ENCODE measurements around the gene TM4SF5.
"Not testable (repeated sequence)": the region's sequence is repeated elsewhere in the genome, so short reads cannot be mapped to it uniquely, and the experiment has no call there.

The TM4SF5 gene

GRCh38 chr17:4789951-4790704 lies 18.4 kb downstream of the TM4SF5 start:
- DNase-seq (ENCODE audit: low read depth), result peak; percentile 72

DNA sequence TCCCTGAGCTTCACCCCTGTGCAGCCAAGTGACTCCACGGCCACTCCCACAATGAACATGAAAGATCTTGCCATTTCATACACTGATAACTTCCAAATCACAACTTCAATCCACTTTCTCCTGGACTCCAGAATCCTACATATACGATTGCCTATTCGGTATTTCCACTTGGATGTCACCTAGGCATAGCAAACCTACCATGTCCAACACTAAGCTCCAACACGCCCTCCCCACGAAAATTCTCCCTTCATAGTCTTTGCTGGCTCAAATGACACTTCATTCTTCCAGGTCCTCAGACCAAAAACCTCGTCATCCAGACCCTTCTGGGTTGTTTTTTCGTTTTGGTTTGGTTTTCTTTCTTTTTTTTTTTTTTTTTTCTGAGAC lies 19.0 kb downstream of the TM4SF5 start:
- no peak for DNase-seq (ENCODE audit: low read depth)

GRCh38 chr17:4795168-4795567 lies 23.5 kb downstream of the TM4SF5 start:
- no peak for DNase-seq (ENCODE audit: low read depth)

DNA sequence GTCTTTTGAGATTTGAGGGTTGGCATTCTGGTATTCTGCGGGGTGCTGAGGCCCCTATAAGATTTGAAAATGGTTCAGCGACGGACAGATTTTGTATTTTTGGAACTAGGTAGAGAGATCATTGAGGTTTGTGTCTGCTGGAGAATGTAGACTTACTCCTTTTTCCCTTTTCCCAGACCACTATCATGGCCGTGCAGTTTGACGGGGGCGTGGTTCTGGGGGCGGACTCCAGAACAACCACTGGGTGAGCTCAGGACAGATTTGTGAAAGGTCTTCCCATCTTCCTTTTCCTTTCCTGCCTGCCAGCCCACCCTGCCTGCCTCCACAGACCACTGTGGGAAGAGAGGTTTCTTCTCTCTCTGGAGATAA lies 24.9 kb downstream of the TM4SF5 start:
- DNase-seq (ENCODE audit: low read depth), result no peak

DNA sequence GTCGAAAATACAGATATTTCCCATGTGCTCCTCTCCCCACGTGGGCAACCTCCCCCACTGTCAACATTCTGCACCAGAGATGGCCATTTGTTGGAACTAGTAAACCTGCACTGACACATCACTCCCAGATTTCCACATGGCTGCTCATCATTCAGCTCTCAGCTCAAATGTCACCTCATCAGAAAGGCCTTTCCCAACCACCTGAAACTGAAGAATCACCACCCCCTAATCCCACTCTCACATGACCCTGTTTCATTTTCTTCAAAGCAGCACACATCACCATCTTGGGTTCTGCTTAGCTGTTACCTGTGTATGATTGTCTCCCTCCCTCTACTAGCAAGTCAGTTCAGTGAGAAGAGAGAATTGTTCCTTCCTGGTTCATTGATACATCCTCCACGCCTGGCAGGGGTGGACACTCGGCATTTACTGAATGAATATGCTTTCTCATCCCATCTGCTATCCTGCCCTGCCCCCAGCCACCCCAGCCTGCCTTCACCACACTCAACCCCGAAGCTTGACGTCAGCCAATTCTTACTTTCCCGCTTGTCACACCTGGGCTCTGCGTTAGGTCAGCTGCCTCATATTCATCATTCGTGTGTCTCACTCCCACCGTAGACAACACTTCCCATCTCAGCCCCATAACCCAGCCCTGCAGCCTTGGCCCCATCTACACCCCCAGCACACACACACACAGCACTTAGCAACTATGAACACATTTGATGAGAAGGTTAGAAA lies 28.9 kb downstream of the TM4SF5 start:
- DNase-seq (ENCODE audit: low read depth), result no peak

- no peak for DNase-seq (ENCODE audit: low read depth)
These were observed 30.5 kb downstream of the TM4SF5 start, which contains the start of gene C17orf114 for GRCh38 chr17:4802228-4802627. C17orf114 (minus strand) TSS chr17:4802328.

DNA sequence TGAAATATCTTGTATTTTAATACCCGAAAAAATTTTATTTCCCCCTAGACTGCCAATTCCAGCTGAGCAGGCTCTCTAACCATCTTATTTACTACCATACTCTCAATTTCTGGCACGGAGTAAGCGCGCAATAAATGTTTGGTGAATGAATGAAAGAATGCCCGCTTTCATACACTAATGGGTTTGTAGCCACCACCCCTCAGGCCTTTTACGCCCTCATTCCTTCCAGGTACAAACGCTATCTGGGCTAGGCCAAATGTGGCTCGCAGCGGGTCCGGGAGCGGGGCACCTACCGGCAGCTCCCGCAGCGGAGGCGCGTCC lies 34.7 kb downstream of the TM4SF5 start:
- DNase-seq (ENCODE audit: low read depth), result no peak

GRCh38 chr17:4806777-4807604 lies 35.3 kb downstream of the TM4SF5 start, which contains the start of gene PLD2:
PLD2 (plus strand) TSS chr17:4807152; CDS start chr17:4807773, 621 bp downstream.
- DNase-seq (ENCODE audit: low read depth), result peak; percentile 80

DNA sequence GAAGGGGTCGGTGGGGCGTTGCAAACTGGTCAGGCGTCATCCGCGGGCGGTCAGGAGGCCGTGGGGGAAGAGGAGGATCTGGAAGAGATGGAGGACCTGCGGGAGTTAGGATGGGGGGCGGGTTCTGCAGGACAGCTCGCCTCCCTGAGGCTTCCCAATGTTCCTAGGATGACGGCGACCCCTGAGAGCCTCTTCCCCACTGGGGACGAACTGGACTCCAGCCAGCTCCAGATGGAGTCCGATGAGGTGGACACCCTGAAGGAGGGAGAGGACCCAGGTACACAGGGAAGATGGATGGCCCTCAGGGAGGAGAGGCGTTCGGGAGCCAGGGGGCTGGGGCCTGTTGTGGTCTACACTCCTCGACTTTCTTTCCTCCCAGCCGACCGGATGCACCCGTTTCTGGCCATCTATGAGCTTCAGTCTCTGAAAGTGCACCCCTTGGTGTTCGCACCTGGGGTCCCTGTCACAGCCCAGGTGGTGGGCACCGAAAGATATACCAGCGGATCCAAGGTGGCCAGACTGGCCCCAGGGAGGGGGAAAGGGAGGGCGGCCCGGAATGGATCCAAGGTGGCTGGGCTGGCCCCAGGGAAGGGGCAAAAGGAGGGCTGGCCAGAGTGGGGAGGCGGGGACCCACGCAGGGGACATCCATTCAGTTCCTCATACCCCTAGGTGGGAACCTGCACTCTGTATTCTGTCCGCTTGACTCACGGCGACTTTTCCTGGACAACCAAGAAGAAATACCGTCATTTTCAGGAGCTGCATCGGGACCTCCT lies 36.1 kb downstream of the TM4SF5 start:
- DNase-seq (ENCODE audit: low read depth), result no peak

DNA sequence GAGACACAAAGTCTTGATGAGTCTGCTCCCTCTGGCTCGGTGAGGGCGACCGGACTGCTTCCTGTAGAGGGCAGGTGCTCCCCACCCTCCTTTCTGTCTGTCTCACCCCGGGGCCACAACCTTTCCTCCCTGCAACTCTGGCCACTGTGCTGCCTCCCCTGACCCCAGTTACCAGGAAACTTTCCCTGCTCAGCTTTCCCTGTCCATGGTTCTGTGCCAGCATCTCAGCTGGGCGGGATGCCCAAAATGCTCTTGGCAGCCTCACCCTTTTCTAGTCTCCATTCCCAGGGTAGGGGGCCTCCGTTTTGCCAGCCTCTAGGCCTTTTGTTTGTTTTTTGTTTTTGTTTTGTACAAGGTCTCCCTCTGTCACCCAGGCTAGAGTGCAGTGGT lies 36.7 kb downstream of the TM4SF5 start:
- DNase-seq (ENCODE audit: low read depth), result no peak

GRCh38 chr17:4810696-4811290 lies 39.1 kb downstream of the TM4SF5 start:
- no peak for DNase-seq (ENCODE audit: low read depth)

- no peak for DNase-seq (ENCODE audit: low read depth)
These were observed 39.8 kb downstream of the TM4SF5 start for GRCh38 chr17:4811471-4811870.

DNA sequence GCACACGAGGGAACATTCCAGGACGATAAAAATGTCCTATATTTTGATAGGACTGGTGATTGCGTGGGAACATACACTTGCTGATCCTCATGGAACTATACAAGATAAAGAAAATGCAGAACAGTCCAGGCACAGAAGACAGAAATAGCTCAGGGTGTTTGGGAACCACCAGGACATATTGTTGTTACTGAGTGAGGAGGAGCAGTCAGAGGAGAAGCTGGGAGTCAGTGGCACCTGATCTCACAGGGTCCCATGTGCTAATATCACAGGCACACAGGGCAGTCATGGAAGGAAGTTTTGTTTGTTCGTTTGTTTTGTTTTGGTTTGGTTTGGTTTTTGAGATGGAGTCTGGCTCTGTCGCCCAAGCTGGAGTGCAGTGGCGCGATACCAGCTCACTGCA lies 41.0 kb downstream of the TM4SF5 start:
- DNase-seq (ENCODE audit: low read depth), result no peak

GRCh38 chr17:4815043-4815675 lies 43.5 kb downstream of the TM4SF5 start:
- DNase-seq (ENCODE audit: low read depth), result no peak

- no peak for DNase-seq (ENCODE audit: low read depth)
These were observed 45.1 kb downstream of the TM4SF5 start for GRCh38 chr17:4816826-4817225.

GRCh38 chr17:4818276-4818675 lies 46.6 kb downstream of the TM4SF5 start:
- no peak for DNase-seq (ENCODE audit: low read depth)

- DNase-seq (ENCODE audit: low read depth), result no peak
These were observed 51.1 kb downstream of the TM4SF5 start for GRCh38 chr17:4822835-4823234.

DNA sequence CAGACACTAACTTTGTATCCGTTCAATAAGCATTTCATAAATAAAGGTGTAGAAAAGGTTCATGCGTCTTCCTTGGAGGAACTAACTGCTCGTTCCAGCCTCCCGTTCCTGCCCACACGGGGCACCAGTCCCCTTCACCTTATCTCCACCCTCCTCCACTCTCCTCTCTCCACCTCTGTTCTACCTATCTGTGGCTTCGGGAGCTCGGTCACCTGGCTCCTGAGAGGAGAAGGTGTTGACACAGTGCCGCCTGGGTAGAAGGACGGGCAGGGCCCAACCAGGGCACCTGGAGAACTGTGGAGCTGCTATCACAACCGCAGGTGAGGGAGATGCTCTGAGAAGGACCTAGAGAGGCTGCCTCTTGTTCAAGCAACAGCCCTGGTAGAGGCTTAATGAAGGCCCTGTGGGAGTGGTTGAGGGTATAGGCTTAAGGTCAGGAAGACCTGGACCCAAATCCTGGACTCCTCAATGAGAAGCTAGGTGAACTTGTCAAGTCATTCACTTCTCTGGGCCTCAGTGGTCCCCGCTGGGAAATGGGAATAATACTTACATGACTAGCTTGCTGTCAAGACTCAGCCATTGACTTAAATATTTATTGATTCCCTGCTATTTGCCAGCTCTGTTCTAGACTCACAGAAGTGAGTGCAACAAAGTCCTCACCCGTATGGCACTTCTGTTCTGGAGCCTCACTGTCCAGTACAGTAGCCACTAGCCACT lies 51.8 kb downstream of the TM4SF5 start:
- DNase-seq (ENCODE audit: low read depth), result no peak

- no peak for DNase-seq (ENCODE audit: low read depth)
These were observed 55.7 kb downstream of the TM4SF5 start for GRCh38 chr17:4827399-4827798.

DNA sequence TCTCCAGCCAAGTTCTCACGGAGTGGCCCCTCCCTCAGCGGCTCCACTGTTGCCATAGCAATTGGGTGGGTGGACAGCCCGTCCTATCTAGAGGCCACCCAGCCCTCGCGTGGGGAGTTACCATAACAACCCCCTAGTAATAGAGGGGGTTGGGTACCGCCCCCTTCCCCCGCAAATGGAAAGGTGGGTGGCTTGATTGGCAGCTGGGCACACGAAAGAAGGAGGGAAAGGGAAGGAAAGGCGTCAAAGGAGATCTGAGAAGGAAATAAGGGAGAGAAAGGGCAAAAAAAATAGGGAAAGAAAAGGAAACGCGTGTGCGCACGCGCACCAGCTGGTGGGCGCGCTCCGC lies 61.1 kb downstream of the TM4SF5 start:
- DNase-seq (ENCODE audit: low read depth), result not testable (repeated sequence)

All from activated T-cell treated with anti-CD3 and anti-CD28 coated beads for 24 hours (primary cell).